GM19463 (cell line): ENCODE measurements around the gene SP1.
A peak's percentile ranks its signal among the peaks of the same experiment; 100 is the strongest.
"Not testable (repeated sequence)": the region's sequence is repeated elsewhere in the genome, so short reads cannot be mapped to it uniquely, and the experiment has no call there.

Experiments used
- ATAC-seq: cut with Tn5 transposase; IDR thresholded peaks from one replicate; pipeline ENCODE4 v1.9.1; 2021; ENCODE audit warnings: mild to moderate bottlenecking, moderate library complexity; ENCODE audit not compliant: unreplicated experiment

Gene SP1

DNA sequence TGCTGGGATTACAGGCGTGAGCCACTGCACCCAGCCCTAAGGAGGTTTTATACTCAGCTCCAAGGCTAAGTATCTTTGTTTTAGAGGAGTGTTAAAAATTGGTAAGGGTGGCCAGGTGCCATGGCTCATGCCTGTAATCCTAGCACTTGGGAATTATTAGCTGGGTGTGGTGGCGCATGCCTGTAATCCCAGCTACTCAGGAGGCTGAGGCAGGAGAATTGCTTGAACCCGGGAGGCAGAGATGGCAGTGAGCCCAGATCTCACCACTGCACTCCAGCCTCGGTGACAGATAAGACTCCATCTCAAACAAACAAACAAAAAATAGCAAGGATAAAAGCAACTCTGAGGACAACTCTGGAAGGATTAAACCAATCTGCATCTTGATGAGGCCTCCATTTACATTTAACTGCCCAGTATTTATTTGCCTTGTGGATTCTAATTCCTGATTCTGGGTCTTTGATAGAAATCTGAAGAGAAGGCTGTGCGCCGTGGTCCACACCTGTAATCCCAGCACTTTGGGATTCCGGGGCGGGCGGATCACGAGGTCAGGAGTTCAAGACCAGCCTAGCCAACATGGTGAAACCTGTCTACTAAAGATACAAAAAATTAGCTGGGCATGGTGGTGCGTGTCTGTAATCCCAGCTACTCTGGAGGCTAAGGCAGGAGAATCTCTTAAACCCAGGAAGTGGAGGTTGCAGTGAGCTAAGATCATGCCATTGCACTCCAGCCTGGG, 64.8 kb downstream of the SP1 start:
- not testable (repeated sequence) for ATAC-seq

DNA sequence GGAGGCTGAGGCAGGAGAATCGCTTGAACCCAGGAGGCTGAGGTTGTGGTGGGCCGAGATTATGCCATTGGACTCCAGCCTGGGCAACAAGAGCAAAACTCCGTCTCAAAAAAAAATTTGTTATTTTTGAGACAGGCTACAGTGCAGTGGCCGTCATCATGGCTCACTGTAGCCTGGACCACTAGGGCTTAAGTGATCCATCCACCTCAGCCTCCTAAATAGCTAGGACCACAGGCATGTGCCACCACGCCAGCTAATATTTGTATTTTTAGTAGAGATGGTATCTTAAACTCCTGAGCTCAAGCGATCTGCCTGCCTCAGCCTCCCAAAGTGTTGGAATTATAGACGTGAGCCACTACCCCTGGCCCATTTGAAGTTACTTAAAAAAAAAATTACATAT, 71.0 kb downstream of the SP1 start:
- no peak for ATAC-seq

DNA sequence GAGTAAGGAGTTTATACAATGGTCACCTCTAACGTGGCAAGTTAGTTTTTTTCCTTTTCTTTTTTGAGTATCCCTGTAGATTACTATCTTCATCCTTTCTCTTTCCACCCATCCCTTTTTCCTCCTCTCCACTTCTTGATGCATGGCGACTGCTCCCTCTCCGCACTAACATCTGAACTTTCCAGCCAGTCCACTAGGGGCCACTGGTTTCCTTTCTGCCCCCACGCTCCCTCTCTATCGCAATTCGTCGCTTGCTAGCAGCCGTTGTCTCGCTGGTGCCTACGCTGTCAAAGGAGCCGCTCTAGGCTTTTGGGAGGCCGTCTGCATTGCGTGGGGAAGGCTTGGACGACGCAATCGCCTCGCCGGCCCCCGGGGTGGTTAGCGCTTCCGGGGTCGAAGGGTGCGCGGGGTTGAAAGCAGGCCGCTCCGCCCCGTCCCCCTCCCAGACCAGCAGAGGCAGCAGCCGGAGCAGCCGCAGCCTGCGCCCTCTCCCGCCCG, 71.7 kb downstream of the SP1 start, which contains the start of gene PCBP2:
PCBP2 (plus strand) TSS at position 442 of the 498 bp plus-strand sequence. CDS start 2,699 bp downstream, outside the sequence.
- ATAC-seq: peak; percentile 98

GRCh38 chr12:53452159-53453077, 72.4 kb downstream of the SP1 start:
- ATAC-seq: no peak

GRCh38 chr12:53453953-53454640, 74.1 kb downstream of the SP1 start:
- ATAC-seq: no peak

- no peak for ATAC-seq
These were observed 74.7 kb downstream of the SP1 start for GRCh38 chr12:53454707-53455106.

DNA sequence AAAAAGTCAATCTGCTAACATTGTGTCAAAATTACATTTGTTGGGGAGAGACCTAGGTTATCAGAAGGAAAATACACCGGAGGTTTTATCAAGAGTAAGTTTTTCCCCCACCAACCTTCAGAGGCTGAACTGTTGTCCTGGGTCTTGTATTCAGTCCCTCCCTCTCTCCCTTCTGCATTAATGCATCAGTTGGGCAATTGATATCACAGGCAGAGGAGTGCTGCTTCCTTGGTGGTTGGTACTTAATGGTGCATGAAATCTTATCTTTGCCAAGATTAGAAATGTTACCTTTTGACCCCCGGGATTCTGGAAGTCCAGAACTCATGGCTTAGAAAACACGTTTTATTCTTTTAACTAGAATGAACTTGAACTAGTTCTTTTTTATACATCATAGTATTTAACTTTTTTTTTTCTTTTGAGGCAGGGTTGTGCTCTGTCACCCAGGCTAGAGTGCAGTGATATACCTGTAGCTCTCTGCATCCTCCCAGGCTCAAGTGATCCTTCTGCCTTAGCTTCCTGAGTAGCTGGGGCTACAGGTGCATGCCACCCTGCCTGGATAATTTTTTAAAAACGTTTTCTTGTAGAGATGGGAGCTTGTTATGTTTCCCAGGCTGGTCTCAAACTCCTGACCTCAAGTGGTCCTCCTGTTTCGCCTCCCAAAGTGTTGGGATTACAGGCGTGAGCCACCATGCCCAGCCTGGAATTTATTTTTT, 76.8 kb downstream of the SP1 start:
- ATAC-seq: no peak

DNA sequence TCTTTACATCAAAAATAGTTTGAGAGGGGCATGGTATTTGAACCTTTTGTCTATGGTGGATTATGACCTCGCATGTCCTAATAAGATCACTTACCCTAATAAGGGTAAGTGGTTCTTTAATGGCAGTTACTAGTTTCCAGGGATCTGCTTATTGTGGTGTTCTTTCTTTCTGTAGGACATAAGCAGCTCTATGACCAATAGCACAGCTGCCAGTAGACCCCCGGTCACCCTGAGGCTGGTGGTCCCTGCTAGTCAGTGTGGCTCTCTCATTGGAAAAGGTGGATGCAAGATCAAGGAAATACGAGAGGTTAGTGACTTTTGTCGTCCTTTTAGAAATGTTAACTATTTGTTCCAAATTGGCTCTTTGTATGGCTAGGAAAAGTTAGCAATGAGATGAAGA, 79.1 kb downstream of the SP1 start:
- ATAC-seq: no peak

- no peak for ATAC-seq
These were observed 81.1 kb downstream of the SP1 start for GRCh38 chr12:53461059-53461458.

- ATAC-seq: no peak
These were observed 81.6 kb downstream of the SP1 start for GRCh38 chr12:53461591-53461990.

- no peak for ATAC-seq
These were observed 83.0 kb downstream of the SP1 start for GRCh38 chr12:53462935-53463334.

DNA sequence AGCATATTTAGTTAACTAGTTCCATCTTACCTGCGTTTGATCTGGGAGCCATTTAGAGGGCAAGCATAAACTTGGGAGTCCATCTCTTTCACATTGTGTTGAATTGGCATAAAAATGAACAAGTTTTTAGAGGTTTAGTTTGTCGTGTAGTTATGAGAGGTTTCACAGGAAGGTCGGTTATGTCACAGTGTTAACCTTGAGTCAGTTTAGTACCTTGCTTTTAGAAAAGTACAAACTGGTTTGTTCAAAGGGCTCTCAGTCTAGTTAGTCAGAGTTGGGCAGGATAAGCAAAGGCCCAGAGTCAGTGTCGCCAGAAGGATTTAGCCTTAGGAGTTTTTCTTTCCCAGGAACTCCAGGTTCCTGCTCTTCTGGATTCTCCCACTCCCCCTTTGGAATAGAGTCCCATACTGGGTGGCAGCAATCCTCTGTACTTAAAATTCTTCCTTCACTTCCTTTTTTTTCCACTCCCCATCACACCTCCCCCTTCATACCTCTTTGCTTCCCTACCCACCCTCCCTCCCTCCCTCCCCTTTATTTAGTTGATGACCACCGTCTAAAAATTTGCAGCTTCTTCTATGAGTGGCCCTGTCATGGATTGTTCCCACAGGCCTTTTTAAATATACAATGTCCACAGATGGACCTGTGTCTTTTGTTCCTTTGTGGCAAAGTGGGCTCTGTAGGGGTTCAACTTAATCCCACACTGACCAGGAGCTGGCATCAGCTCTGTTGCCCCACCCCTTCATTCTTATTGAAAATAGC, 84.0 kb downstream of the SP1 start:
- no peak for ATAC-seq

GRCh38 chr12:53464685-53465418, 84.9 kb downstream of the SP1 start:
- ATAC-seq: no peak

GRCh38 chr12:53465679-53466078, 85.7 kb downstream of the SP1 start:
- ATAC-seq: no peak
